Activated T-helper 2 cell treated with anti-CD3 and anti-CD28 coated beads, Interferon-gamma antibody, Interleukin-2, Interleukin-4, amounts not matched to agents 10 μg/mL and 5 μg/mL and 100 μg/mL, durations not matched to agents 14 hours and 24 hours and 36 hours (primary cell): ENCODE measurements around the gene BPI. TPM values are rescaled to one million over a fixed set of nuclear protein-coding genes. Genes with fewer than 3 reads are reported as not detected.

ENCODE experiments used
- DNase-seq: peaks from one replicate; pipeline ENCODE4 v3.0.0; 2021; ENCODE audit warnings: low spot score
- H3K27ac Mint-ChIP-seq: one replicate; pipeline ENCODE4 v1.8.0; 2021; ENCODE audit warnings: mixed read lengths
- H3K27me3 Mint-ChIP-seq: one replicate; pipeline ENCODE4 v1.8.0; 2021; ENCODE audit warnings: low read depth, mixed read lengths
- H3K36me3 Mint-ChIP-seq: one replicate; pipeline ENCODE4 v1.8.0; 2021; ENCODE audit warnings: low read depth, mixed read lengths
- H3K4me1 Mint-ChIP-seq: one replicate; pipeline ENCODE4 v1.8.0; 2021; ENCODE audit warnings: low read depth, mixed read lengths
- H3K4me3 Mint-ChIP-seq: one replicate; pipeline ENCODE4 v1.8.0; 2021; ENCODE audit warnings: low read depth, mild to moderate bottlenecking, moderate library complexity, mixed read lengths
- H3K9me3 Mint-ChIP-seq: one replicate; pipeline ENCODE4 v1.8.0; 2021; ENCODE audit warnings: mixed read lengths
- intact Hi-C: fragments of 100-400 bp; cut with micrococcal nuclease; formaldehyde crosslinking; loops from one replicate; pipeline ENCODE4 v1.15.1; 2023
- total RNA-seq: library from RNA; stranded (reverse); gene quantifications from 2 replicates; pipeline ENCODE4 v1.2.3, GENCODE V29; 2022

Gene BPI
- total RNA-seq, 1 donor from 2014 or later, result not detected

DNA sequence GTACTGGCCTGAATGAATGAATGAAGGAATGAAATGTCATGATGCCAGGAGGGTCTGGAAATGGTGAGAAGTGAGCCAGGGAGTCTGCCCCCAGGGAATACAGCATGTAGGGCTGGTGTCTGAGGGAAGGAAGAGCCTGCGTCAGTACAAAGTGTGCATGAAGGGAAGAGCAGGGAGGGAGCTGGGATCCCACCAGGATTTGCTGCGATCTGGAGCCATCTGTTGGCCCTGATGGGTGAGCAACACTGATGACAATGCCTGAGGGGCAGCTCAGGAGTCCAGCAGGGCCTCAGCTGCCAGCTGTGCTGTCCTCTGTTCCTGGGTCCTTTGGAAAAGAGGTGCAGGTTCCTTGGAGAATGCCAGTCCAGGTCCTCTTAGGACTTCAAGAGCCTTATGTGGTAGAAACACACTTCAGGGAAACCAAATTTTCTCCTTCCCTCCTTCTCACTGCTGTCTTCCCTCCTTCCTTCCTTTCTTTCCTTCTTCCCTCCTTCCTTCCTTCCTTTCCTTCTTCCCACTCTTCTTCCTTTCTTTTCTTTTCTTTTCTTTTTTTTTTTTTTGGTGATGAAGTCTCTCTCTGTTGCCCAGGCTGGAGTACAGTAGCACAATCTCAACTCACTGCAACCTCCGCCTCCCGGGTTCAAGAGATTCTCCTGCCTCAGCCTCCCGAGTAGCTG is 11.5 kb downstream of the BPI start:
- H3K9me3 Mint-ChIP-seq, result no peaks in the 10 kb centered on the region
- no peak overlapping the region for H3K27ac Mint-ChIP-seq
- no peak for DNase-seq
- intact Hi-C loops, result no loop called here
- peaks cover 6% of the 10 kb centered on the region for H3K27me3 Mint-ChIP-seq
- H3K4me3 Mint-ChIP-seq, result no peak overlapping the region
- H3K4me1 Mint-ChIP-seq, result no peaks in the 10 kb centered on the region
- no peaks in the 10 kb centered on the region for H3K36me3 Mint-ChIP-seq

DNA sequence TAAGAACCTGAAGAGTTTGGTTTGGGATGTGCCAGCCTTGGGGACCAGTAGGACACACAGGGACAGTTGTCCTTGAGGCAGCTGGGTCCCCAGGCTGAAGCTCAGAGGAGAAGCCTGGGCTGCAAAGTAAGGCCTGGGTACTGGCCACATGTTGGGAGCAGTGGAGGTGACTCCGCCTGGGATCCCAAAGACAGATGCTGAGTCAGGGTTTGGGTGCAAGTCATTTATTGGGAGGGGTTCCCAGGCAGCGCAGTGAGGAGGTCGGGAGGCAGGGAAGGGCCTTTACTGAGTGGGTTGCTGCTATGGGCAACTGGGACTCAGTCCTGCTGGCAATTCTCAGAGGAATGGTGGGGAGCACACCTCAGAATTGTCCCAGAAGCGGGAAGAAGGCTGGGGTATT is 12.4 kb downstream of the BPI start:
- peaks cover 8% of the 10 kb centered on the region for H3K27me3 Mint-ChIP-seq
- no peaks in the 10 kb centered on the region for H3K9me3 Mint-ChIP-seq
- intact Hi-C loops, result no loop called here
- no peak overlapping the region for H3K27ac Mint-ChIP-seq
- no peaks in the 10 kb centered on the region for H3K4me1 Mint-ChIP-seq
- no peaks in the 10 kb centered on the region for H3K36me3 Mint-ChIP-seq
- no peak overlapping the region for H3K4me3 Mint-ChIP-seq
- no peak for DNase-seq

DNA sequence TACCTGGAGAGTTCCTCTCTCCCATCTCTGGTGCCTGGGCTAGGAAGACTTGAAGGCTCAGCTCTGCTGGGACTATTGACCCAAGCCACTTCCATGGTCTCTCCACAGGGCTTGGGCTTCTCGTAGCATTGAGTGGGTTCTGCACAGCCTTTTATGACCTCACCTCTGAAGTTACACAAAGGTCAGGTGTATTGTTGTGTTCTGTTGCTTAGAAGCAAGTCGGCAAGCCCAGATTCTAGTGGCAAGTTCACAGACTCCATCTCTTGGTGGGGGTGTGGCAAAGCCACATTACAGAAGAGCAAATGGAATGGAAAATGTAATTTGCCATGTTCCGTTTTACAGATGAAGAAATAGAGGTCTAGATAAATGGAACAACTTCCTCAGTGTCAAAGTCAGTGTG is 13.5 kb downstream of the BPI start:
- intact Hi-C loops, result no loop called here
- H3K27ac Mint-ChIP-seq, result no peak overlapping the region
- peaks cover 11% of the 10 kb centered on the region for H3K27me3 Mint-ChIP-seq
- no peaks in the 10 kb centered on the region for H3K4me1 Mint-ChIP-seq
- no peaks in the 10 kb centered on the region for H3K9me3 Mint-ChIP-seq
- no peak overlapping the region for H3K4me3 Mint-ChIP-seq
- no peak for DNase-seq
- no peaks in the 10 kb centered on the region for H3K36me3 Mint-ChIP-seq

DNA sequence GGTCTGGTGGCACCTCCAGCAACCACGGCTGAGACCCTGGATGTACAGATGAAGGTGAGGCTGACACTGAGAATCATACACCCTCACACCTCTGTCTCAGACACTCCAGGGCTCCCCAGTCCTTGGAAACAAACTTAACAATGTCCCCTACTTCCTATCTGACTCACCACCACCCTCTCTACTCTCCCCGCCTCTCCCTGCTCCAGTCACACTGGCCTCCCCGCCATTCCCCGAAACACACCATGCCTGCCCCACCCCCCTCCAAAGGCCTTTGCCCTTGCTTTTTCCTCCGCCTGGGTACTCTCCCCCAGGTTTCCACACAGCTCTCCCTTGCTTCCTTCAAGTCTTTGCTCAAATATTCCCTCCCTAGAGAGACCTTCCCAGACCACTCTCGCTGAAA is 16.3 kb downstream of the BPI start:
- intact Hi-C loops, result no loop called here
- Mint-ChIP-seq H3K9me3 (no peaks in the 10 kb centered on the region), H3K36me3 (no peaks in the 10 kb centered on the region), H3K4me1 (no peaks in the 10 kb centered on the region), H3K27me3 (peaks cover 12% of the 10 kb centered on the region), H3K4me3 (no peak overlapping the region), H3K27ac (no peak overlapping the region)
- no peak for DNase-seq

DNA sequence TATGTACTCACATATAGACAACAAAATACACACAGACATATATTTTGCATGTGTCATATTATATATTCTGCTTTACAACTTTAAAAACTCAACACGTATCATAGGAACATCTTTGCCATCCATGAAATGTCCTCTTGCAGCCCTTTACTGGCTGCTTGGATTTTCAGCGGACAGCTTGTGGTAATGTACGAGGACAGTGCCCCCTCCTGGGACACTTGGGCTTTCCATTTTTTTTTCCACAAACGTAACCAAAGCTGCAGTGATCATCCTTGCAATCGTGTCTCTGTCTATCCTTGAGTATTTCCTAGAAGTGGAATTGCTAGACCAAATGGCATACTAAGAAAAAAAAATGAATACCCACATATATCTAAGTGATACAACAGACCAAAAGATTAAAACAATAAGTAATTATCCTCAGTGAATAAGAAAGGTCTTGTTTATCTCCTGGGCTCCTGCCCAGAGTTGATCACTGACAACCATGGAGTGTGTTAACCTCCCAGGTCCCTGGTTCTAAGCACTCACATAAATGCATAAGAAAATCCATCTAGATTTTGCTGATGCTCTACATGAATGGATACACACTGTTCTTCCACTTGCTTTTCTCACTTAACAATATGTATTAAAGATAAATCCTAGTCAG is 18.1 kb downstream of the BPI start:
- no peaks in the 10 kb centered on the region for H3K36me3 Mint-ChIP-seq
- no peak overlapping the region for H3K4me3 Mint-ChIP-seq
- H3K9me3 Mint-ChIP-seq, result no peaks in the 10 kb centered on the region
- H3K4me1 Mint-ChIP-seq, result no peaks in the 10 kb centered on the region
- intact Hi-C loops, result no loop called here
- peaks cover 12% of the 10 kb centered on the region for H3K27me3 Mint-ChIP-seq
- no peak overlapping the region for H3K27ac Mint-ChIP-seq
- no peak for DNase-seq

DNA sequence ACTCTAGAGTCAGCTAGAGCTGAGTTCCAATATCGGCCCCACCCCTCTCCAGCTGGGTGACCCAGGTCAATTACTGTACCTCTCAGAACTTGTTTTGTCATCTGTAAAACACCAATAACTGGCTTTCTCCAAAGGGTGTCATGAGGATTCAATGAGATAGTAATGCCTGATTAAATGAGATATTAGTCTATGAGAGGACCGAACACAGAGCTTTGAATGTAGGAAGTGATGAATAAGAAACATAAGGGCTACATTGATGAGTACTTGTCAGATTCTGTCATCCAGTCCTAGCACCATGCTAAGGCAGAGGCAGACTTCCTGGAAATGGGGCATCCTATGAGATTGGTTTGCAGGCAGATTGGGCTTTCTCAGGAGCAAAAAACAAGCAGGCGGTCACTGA is 20.2 kb downstream of the BPI start:
- Mint-ChIP-seq H3K4me1 (no peaks in the 10 kb centered on the region), H3K27ac (no peak overlapping the region), H3K27me3 (peaks cover 12% of the 10 kb centered on the region), H3K4me3 (no peak overlapping the region), H3K9me3 (no peaks in the 10 kb centered on the region), H3K36me3 (no peaks in the 10 kb centered on the region)
- DNase-seq, result no peak
- intact Hi-C loops, result no loop called here

DNA sequence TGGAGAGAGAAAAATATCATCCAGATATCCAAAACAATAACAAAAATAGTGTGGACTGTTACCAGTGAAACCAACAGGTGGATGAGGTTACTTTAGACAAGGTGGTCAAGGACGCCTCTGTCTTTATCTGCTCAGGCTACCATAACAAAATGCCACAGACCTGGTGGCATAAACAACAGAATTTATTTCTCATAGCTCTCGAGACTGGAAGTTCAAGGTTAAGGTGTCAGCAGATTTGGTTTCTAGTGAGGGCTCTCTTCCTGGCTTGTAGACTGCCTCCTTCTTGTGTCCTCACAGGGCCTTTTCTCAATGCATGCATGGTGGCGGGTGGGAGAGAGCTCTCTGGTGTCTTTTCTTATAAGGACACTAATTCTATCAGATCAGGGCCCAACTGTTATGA is 21.2 kb downstream of the BPI start:
- H3K36me3 Mint-ChIP-seq, result no peaks in the 10 kb centered on the region
- H3K9me3 Mint-ChIP-seq, result no peaks in the 10 kb centered on the region
- no peak overlapping the region for H3K27ac Mint-ChIP-seq
- intact Hi-C loops, result no loop called here
- no peak overlapping the region for H3K4me3 Mint-ChIP-seq
- H3K4me1 Mint-ChIP-seq, result no peaks in the 10 kb centered on the region
- H3K27me3 Mint-ChIP-seq, result peaks cover 9% of the 10 kb centered on the region
- no peak for DNase-seq

DNA sequence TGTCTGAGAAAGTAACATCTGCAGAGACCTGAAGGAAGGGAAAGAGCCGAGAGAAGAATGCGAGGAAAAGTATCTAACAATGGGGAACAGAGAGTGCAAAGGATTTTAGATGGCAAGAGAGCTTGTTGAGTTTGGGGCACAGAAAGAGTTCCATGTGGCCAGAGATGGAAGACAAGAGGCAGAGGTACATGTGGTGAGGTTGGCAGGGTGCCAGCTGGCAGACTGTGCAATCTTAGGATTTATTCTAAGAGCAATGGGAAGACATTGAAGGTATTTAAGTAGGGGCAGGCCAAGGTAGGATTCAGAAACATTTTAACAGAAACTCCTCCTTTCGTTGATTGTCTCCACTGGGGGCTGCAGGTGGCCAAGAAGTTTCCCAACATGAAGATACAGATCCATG is 21.9 kb downstream of the BPI start:
- peaks cover 4% of the 10 kb centered on the region for H3K27me3 Mint-ChIP-seq
- H3K4me3 Mint-ChIP-seq, result no peak overlapping the region
- no peak overlapping the region for H3K27ac Mint-ChIP-seq
- H3K9me3 Mint-ChIP-seq, result no peaks in the 10 kb centered on the region
- DNase-seq, result no peak
- intact Hi-C loops, result no loop called here
- H3K4me1 Mint-ChIP-seq, result no peaks in the 10 kb centered on the region
- H3K36me3 Mint-ChIP-seq, result no peaks in the 10 kb centered on the region

DNA sequence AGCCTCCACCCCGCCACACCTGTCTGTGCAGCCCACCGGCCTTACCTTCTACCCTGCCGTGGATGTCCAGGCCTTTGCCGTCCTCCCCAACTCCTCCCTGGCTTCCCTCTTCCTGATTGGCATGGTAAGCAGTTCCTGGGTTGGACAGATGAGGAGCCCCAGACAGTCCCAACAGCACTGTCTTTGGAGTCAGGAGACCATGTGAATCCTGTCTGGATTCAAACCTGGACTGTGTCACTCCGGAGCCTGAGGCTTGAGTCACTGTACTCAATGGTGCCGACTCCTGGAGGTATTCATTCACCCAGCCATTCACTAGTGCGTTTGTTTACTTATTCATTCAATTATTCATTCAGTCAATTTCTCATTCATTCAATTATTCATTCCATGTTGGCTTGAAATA is 22.4 kb downstream of the BPI start:
- no peaks in the 10 kb centered on the region for H3K4me1 Mint-ChIP-seq

DNA sequence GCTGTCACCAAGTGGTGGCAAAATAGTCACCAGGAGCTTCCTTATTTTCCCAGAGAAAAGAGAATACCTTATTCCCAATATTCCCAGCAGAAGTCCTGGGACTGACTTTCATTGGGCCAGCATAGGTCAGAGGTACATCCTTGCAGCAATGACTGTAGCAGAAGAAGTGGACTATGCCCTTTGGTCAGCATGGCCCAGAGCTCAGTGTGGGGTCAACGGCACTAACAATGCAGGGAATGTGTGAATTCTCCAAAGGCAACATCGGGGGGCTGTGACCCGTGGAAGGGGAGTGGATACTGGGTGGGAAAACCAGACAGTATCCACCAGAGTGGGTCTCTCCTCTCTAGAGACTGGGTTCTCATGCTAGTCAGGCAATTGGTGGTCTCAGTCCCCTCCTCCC is 26.7 kb downstream of the BPI start:
- Mint-ChIP-seq H3K4me1 (no peaks in the 10 kb centered on the region), H3K9me3 (no peaks in the 10 kb centered on the region), H3K27ac (no peak overlapping the region), H3K4me3 (no peak overlapping the region), H3K27me3 (peaks cover 2% of the 10 kb centered on the region), H3K36me3 (no peaks in the 10 kb centered on the region)
- DNase-seq, result no peak
- intact Hi-C loops, result no loop called here

More for the DNA sequence above, 22.4 kb downstream of the BPI start:
- intact Hi-C loops, result no loop called here
- DNase-seq, result no peak
- H3K36me3 Mint-ChIP-seq, result no peaks in the 10 kb centered on the region
- peaks cover 4% of the 10 kb centered on the region for H3K27me3 Mint-ChIP-seq
- H3K4me3 Mint-ChIP-seq, result no peak overlapping the region
- no peaks in the 10 kb centered on the region for H3K9me3 Mint-ChIP-seq
- no peak overlapping the region for H3K27ac Mint-ChIP-seq

DNA sequence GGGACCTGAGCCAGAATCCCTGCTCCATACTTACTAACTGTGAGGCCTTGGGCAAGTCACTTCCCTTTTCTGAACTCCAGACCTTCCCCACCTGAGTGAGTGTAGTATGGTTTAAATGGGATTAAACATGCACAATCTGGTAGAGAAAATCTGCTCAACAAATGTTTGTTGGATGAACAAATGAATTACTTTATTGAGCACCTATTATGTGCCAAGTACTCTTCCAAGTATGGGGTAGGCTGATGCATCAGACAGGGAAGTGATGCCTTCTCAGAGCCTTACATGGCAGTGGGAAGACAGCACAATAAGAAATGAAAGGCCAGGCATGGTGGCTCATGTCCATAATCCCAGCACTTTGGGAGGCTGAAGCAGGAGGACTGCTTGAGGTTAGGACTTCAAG is 27.3 kb downstream of the BPI start:
- no peak for DNase-seq
- Mint-ChIP-seq H3K27me3 (peaks cover 3% of the 10 kb centered on the region), H3K4me1 (no peaks in the 10 kb centered on the region), H3K9me3 (no peaks in the 10 kb centered on the region), H3K36me3 (no peaks in the 10 kb centered on the region), H3K27ac (no peak overlapping the region), H3K4me3 (no peak overlapping the region)
- intact Hi-C loops, result no loop called here

DNA sequence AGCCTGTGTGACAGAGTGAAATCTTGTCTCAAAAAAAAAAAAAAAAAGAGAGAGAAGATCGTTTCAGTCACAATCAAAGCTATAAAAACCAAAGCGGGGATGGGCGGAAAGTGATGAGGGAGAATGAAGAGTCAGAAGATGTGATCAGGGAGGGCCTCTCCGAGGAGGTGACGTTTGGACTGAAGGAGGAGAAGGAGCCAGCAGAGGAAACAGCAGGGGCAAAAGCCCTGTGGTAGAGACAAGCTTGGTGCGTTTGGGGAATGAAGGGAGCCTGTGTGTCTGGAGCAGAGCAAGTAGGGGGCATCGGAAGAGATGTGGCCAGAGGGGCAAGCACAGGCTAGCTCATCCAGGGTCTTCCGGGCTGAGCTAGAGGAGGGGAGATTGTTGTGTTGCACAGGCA is 27.9 kb downstream of the BPI start:
- no peaks in the 10 kb centered on the region for H3K36me3 Mint-ChIP-seq
- intact Hi-C loops, result no loop called here

DNA sequence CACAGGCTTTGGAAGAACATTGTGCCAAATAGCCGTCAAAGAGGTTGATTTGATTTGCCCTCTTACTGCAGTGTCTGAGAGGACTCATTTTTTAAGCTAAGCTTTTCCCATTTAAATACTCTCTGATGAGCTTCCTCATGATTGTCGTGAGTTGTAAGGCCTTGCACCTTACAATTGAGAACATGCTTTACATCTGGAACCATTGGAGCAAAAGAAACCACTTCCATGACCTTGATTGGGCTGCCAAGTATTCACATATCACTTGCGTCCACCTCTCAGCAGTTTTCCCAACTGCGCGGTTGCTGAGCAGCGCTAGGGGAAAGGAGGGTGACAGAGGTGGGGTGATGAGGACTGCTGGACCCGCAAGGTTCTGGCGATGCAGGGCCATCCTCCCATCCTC is 30.1 kb downstream of the BPI start:
- no peak for DNase-seq
- no peaks in the 10 kb centered on the region for H3K36me3 Mint-ChIP-seq

More for the DNA sequence above, 27.9 kb downstream of the BPI start:
- Mint-ChIP-seq H3K27ac (no peak overlapping the region), H3K4me1 (no peaks in the 10 kb centered on the region), H3K9me3 (no peaks in the 10 kb centered on the region), H3K4me3 (no peak overlapping the region), H3K27me3 (peaks cover 5% of the 10 kb centered on the region)
- DNase-seq, result no peak

More for the DNA sequence above, 30.1 kb downstream of the BPI start:
- Mint-ChIP-seq H3K4me3 (no peak overlapping the region), H3K4me1 (no peaks in the 10 kb centered on the region), H3K27ac (no peak overlapping the region), H3K9me3 (peaks cover 9% of the 10 kb centered on the region), H3K27me3 (peaks cover 7% of the 10 kb centered on the region)
- intact Hi-C loops, result no loop called here
